ENCODE measurements around the gene LGALS9.

Gene LGALS9

DNA sequence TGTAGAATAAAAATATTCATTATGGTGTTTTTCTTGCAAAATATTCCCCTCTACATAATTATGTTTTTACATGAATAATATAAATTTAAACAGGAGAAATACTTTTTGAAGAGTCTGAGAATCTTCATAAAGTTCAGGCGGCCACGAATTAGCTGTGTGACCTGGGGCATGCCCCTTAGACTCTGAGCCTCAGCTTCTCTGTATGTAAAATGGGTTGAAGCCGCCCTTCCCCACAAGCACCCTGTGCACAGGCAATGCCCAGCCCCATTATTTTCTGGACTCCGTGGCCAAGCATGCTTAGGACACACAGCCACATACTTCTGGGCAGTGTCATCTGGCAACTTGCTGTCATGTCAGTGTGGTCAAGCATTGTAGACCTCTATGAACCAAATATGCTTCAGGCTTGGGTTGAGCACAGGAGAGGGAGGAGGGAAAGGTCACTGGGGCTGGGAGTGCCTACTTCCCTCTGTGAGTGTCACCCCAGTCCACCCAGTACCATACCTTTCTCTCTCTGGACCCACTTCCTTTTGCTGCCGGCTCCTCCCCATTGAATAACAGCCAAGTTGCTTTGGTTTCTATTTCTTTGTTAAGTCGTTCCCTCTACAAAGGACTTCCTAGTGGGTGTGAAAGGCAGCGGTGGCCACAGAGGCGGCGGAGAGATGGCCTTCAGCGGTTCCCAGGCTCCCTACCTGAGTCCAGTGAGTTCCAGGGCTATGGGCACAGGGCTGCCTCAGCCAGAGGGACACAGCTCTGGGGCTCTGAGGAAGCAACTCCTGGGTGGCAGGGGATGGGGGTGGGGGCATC, at the start of gene LGALS9:
TSS of gene LGALS9 (plus strand) at position 582 of the 804 bp plus-strand sequence. CDS start at position 660, 78 bp downstream.
- no peak for DNase-seq

DNA sequence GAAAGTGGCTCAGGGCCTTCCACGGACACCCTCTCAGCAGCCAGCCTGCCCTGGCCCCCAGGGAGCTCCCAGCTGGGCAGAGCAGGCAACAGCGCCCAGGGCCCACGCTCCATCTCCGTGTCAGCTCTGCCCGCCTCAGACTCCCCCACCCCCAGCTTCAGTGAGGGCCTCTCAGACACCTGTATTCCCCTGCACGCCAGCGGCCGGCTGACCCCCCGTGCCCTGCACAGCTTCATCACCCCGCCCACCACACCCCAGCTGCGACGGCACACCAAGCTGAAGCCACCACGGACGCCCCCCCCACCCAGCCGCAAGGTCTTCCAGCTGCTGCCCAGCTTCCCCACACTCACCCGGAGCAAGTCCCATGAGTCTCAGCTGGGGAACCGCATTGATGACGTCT, 48.3 kb upstream of the LGALS9 start:
- no peak for DNase-seq

DNA sequence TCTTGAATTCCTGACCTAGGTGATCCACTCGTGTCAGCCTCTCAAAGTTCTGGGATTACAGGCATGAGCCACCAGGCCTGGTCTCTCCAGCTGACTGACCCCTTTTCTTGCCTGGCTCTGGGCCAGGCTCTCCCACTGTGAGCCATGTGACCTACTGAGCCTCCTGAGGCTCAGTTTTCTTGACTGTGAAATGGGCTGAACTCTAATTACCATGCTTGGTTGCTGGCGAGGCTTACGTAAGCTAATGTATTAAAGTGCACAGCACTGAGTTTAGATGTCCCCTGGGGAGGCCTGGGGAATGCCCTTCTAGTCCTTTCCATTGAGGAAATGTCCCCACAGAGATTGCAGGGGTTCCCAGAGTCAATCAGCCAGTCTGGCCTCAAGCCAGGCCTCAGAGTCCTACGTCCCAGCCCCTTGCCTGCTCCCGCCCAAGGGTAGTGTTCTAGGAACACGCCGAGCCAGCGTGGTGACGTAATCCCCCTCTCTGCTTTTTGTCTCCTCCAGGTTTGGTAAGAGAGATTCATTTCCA, 45.8 kb upstream of the LGALS9 start:
- no peak for DNase-seq

DNA sequence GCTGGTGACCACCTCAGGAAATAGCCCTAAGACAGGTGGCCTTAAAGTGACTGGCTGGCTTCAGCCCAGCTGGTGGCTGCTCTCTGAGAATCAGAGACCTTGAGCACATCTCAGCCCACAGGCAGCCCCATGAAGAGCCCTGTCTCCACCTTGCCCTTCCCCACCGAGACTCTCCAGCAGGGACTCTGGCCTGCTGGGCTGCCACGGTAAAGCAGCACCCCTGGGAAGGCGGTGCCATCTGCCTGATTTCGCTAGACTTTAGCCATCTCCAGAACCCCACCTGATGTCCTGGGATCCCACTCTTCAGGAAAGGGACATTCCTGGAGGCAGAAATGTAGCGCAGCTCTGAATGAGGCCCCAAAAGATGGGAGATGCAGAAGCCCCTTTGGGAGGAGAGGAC, 45.2 kb upstream of the LGALS9 start:
- no peak for DNase-seq

DNA sequence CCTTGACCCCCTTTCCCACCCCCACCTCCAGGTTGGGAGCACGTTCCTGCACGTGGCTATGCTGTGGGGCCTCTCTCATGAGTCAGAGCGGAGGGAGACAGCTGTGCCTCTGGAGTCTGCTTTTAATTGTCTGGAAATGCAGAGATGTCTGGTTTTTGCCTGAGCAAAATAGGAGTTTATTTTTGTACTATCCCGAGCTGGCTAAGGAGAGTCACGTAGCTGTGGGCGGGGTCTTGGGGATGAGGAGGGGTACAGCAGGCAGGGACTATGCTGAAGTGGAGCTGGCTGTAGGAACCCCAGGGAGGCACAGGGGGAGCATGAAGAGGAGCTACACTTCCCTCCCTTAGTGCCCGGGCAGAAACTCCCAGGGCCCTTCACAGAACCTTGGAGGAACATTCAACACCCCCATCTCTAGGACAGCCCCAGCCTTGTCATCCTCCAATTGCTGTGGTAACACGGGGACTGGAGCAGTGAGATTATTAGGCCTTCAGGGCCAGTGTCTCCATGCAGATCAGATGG, 44.7 kb upstream of the LGALS9 start:
- DNase-seq: no peak

DNA sequence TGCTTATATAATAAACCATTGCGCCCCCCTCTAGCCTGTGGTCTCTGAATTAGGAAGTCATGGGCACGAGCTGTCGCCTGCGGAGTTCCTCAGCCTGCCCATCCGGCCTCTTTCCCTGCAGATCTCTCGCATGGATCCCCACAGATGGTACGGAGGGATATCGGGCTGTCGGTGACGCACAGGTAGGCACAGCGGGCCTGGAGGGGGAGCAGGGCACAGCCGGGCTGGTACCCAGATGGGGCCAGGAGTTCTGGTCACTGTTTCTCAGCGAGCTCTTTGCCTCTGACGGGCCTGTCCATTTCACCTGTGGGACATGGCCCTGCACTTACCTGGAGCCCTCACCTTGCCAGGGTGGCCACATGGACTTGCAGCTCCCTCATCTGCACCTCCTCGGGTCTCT, 42.6 kb upstream of the LGALS9 start:
- DNase-seq: no peak

DNA sequence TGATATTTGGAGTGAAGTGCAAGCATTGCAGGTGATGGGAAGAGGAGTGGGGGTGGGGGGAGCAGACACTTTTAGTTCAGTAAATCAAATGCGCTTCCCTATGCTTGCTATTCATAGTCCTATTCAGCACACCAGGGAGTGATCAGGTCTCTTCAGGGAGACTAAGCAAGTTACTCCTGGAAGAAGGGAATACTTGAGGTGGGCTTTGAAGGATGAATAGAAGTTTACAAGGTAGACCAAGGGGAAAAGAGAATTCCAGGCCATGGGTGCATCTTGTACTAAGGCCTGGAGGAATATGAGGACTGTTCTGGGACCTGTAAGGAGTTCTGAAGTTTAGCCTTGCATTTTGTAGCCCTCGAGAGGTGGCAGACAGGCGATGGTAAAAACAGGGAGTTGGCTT, 40.1 kb upstream of the LGALS9 start:
- no peak for DNase-seq

DNA sequence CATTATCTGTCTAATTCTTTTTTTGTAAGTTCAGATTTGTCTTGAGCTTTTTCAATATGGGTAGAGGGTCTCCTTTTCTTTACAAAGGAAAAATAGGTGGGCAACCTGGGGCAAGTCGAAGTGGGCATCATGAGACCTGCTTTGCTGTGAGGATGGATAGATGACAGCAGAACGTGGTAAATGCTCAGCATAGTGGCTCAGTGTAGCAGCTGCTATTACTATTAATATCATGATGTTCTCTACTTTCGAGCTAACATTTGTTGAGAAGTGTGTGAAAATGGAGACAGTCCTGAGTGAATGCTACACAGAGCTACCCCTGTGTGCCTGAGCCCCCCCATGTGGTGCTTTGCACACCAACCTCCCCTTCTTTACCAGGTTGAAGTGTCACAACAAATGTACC, 39.0 kb upstream of the LGALS9 start:
- DNase-seq: no peak

DNA sequence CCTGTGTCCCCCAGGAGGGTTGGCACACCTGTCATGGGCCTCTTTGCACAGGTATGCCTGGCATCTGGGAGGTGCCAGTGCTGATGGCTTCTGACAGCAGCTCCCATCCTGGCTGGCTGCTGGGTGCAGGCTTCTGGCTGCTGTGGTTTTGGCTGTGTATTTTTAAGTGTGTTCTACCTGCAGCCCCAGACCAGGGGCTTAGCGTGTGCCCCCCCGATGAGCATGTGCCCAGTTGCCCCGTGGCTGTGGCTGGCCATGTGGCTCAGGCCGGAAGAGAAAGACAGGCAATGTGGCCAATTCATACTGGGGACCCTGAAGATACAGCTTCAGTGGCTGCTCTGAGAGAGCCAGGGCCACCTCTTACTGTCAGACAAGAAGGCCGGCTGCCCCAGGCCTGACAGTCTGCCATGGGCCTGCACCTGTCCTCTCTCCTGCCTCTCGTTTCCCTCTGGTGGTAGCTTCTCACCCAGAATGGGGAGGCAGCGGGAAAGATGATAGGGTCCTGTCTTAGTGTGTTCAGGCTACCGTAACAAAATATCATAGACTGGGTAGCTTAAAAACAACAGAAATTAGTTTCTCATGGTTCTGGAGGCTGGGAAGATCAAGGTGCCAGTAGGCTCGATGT, 37.6 kb upstream of the LGALS9 start:
- no peak for DNase-seq

DNA sequence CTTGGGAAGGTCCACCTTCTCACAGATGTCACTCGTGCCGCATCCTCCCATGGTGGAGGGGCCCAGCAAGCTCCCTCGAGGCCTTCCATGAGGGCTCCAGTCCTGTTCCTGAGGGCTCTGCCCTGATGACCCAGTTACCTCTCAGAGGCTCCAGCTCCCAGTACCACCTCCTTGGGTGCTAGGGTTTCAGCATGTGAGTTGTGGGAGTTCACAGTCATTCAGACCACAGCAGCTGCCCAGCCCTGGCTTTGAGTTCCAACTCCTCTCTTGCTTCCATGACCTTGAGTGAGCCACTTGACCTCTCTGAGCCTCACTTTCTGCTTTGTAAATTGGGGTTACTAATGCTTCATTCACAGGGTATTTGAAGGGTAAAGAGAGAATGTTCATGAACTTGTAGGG, 37.1 kb upstream of the LGALS9 start:
- no peak for DNase-seq

DNA sequence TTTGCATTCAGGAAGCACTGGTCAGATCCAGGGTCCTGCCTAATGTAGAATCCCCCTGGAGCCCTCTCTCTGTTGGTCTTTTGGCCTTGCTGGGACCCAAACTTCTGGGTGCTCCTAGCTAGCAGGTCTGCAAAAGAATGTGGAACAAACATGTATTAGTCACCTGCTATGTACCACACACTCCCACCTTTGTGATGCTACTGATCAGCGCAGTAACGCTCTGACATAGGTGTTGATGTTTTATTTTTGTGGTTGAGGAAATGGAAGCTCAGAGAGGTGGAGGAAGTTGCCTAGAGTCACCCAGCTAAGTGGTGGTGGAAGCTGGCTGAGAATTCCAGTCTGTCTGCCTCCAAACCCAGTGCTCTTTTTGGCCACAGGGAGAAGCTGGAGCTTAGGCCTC, 35.8 kb upstream of the LGALS9 start:
- DNase-seq: no peak

DNA sequence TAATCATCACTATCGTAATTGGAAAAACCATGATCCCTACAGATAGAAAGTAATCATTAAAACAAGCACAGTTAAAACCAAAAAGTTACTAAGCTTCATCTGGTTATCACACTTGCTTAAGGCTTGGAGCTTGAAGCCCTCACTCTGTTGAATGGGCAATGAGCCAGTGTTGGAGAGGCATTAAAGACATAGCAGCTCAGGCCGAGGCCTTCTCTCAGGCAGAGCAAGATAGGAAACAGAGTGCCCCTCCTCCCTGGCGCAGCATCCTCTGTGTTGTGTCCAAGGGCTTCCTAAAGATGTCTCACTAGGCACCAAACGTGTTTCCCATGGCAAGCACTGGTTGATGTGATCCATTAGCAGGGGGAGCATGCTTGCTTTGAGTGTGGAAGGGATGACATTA, 34.9 kb upstream of the LGALS9 start:
- peak; percentile 38 to 67 for DNase-seq

DNA sequence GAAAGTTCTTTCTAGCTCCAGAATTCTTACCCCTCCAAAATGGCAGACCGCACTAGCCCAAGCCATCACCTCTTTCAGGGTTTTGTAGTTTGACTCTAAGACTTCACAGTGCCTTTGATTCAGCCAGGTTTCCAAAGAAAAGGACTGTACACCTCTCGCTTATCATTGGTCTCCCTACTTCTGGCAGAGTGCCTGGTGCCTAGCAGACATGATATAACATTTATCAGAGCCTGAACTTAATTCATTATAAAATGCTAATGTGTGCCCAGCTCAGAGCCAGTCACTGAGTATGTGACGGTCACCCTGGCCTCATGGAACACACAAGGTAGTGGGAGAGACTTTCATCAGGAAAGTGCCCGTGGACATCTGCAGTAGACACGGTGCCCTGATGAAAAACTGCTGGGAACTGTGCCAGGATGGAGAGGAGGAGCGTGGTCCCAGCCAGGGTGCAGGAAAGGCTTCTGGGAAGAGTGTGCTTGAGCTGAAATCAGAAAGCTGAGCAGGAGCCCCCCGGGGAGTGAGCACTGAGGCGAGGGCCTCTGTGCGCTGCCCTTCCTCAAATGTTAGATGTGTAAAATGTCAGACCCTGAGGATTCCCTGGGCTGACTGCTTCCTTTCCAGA, 34.3 kb upstream of the LGALS9 start:
- no peak for DNase-seq

DNA sequence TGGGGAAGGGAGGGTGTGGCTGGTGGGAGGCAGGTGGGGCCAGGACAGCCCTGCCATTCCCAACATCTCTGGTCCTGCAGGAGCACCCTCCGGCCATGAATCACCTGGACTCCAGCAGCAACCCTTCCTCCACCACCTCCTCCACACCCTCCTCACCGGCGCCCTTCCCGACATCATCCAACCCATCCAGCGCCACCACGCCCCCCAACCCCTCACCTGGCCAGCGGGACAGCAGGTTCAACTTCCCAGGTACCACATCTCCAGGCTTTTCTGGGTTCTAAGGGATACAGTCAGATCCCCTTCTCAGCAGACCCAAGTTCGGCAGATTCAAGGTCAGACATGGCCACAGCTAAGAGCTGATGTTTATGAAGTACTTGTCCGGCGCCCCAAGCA, 33.8 kb upstream of the LGALS9 start:
- DNase-seq: no peak

DNA sequence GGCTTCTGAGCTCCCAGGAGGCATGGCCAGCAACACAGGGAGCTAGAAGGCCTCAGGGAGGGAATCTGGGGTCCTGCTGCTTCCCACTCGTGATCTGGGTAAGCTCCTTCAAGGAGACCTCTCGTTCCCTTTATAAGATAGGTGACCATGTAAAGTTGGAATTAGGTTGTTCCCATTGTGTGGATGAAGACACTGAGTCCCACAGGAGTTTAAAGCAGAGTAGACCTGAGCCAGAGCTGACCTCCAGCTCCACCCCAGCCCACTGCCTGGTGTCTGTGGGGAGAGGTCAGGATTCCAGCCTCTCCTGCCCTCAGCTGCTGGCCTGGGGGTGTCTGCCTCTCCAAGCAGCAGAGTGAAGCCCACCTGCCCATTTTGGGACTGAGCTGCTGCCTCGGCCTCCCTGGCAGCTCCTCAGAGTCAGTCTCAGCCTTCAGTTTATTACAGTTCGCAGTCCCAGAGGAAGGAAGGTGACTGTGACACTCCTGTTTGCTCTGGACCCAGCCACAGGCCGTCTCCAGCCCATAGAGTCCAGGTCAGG, 33.1 kb upstream of the LGALS9 start:
- no peak for DNase-seq

DNA sequence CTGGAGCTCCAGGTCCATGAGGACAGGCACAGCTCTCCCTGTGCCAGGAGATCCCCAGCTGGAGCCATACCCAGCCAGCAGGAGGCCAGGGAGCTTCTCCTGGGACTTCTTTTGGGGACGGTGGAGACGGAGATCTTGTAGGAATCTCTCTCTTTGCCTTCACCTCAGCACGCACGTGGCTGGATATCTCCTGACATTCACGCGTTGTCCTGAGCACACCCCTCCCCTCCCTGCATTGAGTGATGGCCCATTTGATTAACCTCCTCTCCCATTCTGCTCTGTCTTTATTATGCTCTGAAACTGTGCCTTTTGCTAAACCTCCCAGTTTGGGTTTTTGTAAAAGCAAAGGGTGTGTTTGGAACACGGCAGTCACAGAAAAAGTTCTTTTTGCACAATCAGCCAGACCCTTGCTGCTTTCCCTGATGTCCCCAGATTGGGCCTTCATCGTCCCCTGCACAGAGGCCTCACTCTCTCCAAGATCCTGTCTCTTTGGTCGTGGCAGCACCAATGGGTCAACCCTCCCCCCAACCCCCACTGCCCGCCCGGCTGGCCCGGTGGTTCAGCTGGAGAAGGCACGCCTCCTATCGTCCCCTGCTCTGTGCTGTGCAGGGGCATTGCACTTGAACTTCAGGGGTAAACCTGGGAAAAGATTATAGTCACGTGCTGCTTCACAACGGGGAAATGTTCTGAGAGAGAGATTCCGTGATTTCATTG, 32.5 kb upstream of the LGALS9 start:
- DNase-seq: no peak

DNA sequence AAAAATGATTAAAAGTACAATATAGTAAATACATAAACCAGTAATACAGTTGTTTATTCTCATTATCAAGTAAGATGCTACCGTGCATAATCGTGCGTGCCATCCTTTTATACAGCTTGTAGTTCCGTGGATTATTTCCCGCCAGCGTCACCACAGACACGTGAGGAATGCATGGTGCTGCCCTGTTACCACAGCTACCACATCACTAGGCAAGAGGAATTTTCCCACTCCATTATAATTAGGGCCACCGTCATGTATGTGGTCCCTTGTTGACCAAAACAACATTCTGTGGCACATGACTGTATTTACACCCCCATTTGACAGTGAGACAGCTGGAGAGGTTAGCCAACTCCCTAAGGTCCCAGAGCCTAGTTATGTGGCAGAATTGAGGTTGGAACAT, 30.5 kb upstream of the LGALS9 start:
- DNase-seq: no peak

DNA sequence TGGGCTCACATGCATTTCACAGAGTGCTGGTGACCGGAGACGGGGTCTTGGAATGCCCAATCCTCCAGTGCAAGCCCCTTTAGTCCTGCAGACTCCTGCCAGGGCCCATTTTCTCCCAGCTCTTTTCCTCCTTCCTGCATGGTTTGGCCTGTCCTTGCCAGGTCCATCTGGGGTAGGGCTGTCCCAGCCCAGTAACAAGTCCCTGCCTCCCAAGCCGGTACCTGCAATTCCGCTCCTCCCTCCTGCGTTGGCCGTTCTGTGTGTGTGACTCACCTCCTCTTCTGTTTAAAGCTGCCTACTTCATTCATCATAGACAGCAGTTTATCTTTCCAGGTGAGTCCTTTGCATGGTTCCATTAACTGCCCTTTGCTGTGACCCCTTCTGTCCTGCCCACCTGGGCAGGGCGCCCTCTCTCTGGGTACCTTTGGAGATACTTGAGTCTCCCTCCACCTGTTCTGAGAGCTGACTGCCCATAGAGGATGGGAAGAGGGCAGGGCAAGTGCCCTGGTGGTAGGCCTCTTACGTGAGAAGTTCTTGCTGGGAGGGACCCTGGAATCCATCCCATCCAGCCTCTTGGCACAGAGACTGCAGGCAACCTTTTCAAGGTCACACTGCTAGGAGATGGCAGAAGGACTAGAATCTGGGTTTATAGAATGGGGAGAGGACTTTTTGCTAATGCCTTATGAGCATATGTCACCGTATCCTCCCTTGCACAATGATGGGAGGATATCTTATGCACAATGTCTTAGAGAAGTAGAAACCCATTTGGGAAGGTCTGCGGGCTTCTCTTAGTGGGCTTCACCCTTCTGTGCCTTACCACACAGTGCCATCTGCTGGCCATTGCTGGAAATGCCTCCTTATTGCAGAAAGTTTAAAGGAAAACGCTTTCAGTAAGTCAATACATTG, 29.7 kb upstream of the LGALS9 start:
- peak; percentile 70 to 86 for DNase-seq

DNA sequence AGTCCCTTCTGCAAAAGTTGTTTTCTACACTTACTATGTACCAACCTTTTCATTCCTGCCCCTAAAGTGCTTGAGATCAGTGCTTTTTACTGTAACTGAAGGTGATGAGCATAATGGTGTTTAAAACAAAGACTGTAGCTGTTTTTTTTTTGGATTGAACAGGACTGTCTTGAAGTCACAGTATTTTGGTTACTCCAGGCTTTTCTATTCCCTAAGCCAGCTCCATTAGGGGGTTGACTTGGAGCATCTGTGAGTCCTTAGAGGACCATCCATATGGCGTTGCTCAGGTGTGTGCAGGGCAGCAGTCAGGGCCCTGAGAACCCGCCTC, 29.0 kb upstream of the LGALS9 start:
- DNase-seq: no peak

DNA sequence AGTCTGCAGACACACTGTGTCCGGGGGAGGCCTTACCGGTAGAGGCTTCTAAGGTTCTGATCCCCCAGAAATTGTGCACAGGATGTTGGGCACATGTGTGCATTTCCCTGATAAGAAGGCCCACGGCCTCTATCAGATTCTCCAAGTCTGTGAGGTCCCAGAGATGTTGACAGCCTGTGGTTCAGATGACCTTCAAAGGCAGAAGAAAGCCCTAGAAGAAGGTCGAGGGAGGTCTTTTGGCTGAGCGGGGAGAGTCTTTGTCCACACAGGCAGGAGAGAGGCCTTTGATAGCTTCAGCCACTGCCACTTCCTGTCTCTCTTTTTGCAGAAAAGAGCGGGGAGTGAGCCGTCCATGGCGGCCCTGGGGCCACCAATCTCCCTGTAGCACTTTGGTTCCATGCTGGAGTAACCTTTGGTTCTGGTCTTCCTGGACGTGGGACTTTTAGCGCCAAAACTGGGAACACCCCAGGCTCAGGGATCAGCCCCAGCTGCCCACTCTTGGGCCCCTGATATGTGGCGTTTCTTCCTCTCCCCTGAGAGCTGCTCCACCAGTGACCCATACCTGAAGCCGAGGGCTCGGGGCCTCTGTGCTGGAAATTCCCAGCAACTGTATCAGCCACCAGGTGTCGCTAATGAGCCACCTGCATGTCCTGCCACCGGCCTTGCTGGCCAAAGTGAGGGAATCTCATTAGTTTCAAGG, 28.1 kb upstream of the LGALS9 start:
- peak; percentile 51 to 72 for DNase-seq

DNA sequence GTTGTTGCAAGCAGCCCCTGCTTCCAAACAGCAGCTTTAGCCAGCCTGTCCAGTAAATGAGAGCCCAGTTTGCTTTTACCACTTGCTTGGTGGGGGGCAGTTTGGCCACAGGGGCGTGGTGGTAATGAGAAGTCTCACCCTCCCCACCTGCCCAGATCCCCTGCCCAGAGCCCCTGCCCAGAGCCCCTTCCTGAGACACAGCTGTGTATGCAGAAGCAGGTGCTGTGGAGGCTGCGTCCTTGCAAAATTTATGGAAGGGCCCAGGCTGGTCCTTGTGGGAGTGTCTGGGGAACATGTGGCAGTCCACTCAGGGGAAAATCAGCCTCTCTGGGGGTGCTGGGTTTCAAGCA, 27.6 kb upstream of the LGALS9 start:
- DNase-seq: no peak
